Measurements from ENCODE around the gene NCK2.
"Not testable (repeated sequence)": the region's sequence is repeated elsewhere in the genome, so short reads cannot be mapped to it uniquely, and the experiment has no call there.

NCK2 gene

DNA sequence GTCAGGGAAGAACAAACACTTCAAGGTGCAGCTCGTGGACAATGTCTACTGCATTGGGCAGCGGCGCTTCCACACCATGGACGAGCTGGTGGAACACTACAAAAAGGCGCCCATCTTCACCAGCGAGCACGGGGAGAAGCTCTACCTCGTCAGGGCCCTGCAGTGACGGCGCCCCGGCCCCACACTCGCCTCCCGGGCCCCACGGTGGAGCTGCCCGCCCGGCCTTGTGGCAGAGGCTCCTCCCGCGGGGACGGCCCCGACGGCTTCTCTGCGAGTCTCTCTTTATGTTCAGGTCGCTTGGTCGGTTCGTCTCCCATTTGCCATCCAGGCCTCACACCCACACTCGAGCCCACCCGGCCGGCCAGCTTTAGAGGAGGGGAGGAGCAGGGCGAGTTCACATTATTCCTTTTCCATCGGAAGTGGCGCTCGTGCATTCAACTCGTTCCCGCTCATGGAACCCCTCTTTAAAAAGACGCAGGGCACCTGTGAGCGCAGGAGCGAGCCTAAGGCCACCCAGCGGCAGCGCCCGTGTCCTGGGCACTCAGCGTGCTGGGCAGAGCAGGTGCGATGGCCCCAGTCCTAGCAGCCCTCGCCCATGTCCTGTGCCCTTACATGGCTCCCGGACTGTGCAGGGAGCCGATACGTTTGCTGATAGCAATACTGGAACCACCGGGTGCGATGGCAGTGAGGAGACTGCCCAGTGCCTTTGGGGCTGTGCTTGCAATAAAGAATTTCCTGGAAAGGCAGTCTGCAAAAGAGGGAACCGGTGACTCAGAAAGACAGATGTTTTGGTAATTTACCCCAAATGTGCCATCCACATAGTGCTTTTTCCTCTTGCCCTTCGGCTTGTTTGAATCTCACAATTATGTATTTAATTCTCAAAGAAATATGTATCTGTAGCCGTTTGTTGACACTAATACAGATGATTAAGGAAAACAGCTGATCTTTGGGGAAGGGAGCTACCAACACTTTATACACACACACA lies 148.6 kb downstream of the NCK2 start:
- TF ChIP-seq, protein P1, sequence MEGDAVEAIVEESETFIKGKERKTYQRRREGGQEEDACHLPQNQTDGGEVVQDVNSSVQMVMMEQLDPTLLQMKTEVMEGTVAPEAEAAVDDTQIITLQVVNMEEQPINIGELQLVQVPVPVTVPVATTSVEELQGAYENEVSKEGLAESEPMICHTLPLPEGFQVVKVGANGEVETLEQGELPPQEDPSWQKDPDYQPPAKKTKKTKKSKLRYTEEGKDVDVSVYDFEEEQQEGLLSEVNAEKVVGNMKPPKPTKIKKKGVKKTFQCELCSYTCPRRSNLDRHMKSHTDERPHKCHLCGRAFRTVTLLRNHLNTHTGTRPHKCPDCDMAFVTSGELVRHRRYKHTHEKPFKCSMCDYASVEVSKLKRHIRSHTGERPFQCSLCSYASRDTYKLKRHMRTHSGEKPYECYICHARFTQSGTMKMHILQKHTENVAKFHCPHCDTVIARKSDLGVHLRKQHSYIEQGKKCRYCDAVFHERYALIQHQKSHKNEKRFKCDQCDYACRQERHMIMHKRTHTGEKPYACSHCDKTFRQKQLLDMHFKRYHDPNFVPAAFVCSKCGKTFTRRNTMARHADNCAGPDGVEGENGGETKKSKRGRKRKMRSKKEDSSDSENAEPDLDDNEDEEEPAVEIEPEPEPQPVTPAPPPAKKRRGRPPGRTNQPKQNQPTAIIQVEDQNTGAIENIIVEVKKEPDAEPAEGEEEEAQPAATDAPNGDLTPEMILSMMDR (IDR thresholded peaks at IDR 0.05; ENCODE audit: control insufficient read depth, insufficient read depth, low read depth, low read length, missing control alignments): no peak
- no peak overlapping the region for H3K4me3 ChIP-seq (ENCODE audit: control insufficient read depth, low read depth, low read length)
- peak; percentile 11 for DNase-seq (ENCODE audit: low read depth)

DNA sequence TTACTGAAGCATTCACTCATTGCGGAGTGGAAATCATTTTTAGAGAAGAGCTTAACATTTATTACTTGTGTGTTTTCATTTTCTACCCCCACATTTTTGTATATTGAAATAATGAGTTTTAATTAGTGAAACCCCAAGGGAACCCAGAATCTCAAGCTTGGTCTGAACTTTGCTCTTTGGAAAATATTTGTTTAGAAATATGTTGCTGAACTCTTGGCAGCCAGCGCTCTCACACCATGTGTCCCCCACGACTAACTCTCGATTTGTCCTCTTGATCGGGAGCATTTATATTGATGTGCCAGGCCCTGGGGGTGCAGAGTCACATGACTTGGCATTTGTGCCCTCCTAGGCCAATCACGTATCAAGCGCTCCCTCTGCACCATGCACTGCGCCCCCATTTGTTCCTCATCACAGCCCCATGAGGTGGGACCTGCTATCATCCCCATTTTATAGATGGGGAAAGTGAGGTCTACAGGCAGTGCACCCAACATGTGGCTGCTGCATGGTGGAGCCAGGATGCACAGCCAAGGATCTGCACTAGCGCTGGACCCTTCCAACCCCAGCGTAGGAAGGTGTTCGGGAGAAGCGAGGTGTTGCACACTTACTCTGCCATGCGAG lies 149.7 kb downstream of the NCK2 start:
- H3K4me3 ChIP-seq (ENCODE audit: control insufficient read depth, low read depth, low read length): no peak overlapping the region
- no peak for DNase-seq (ENCODE audit: low read depth)
- TF ChIP-seq, protein P1 (IDR thresholded peaks at IDR 0.05; ENCODE audit: control insufficient read depth, insufficient read depth, low read depth, low read length, missing control alignments): no peak

- no peak for DNase-seq (ENCODE audit: low read depth)
- H3K4me3 ChIP-seq (ENCODE audit: control insufficient read depth, low read depth, low read length): no peak overlapping the region
- TF ChIP-seq, protein P1 (IDR thresholded peaks at IDR 0.05; ENCODE audit: control insufficient read depth, insufficient read depth, low read depth, low read length, missing control alignments): no peak
Measured at GRCh38 chr2:105895990-105896764, 151.5 kb downstream of the NCK2 start.

- TF ChIP-seq, protein P1 (IDR thresholded peaks at IDR 0.05; ENCODE audit: control insufficient read depth, insufficient read depth, low read depth, low read length, missing control alignments): no peak
- no peak overlapping the region for H3K4me3 ChIP-seq (ENCODE audit: control insufficient read depth, low read depth, low read length)
- DNase-seq (ENCODE audit: low read depth): no peak
Measured at GRCh38 chr2:105896765-105897163, 152.1 kb downstream of the NCK2 start.

DNA sequence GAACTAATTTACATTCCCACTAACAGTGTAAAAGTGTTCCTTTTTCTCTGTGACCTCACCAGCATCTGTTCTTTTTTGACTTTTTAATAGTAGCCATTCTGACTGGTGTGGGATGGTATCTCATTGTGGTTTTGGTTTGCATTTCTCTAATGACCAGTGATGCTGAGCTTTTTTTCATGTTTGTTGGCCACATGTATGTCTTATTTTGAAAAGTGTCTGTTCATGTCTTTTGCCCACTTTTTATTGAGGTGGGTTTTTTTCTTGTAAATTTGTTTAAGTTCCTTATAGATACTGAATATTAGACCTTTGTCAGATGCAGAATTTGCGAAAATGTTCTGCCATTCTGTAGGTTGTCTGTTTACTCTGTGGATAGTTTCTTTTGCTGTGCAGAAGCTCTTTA lies 153.0 kb downstream of the NCK2 start:
- H3K4me3 ChIP-seq (ENCODE audit: control insufficient read depth, low read depth, low read length); DNase-seq (ENCODE audit: low read depth): not testable (repeated sequence)

- no peak for DNase-seq (ENCODE audit: low read depth)
- no peak overlapping the region for H3K4me3 ChIP-seq (ENCODE audit: control insufficient read depth, low read depth, low read length)
- TF ChIP-seq, protein P1 (IDR thresholded peaks at IDR 0.05; ENCODE audit: control insufficient read depth, insufficient read depth, low read depth, low read length, missing control alignments): no peak
Measured at GRCh38 chr2:105903051-105903674, 158.5 kb downstream of the NCK2 start.
